HG02798 (cell line): Measurements from ENCODE around the gene MIF4GD.
A peak's percentile ranks its signal among the peaks of the same experiment; 100 is the strongest.
"Not testable (repeated sequence)": the region's sequence is repeated elsewhere in the genome, so short reads cannot be mapped to it uniquely, and the experiment has no call there.

Experiments used
- ATAC-seq: cut with Tn5 transposase; IDR thresholded peaks from one replicate; pipeline ENCODE4 v1.9.1; 2021; ENCODE audit warnings: mild to moderate bottlenecking; ENCODE audit not compliant: unreplicated experiment, poor library complexity

Gene MIF4GD, protein sequence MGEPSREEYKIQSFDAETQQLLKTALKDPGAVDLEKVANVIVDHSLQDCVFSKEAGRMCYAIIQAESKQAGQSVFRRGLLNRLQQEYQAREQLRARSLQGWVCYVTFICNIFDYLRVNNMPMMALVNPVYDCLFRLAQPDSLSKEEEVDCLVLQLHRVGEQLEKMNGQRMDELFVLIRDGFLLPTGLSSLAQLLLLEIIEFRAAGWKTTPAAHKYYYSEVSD

DNA sequence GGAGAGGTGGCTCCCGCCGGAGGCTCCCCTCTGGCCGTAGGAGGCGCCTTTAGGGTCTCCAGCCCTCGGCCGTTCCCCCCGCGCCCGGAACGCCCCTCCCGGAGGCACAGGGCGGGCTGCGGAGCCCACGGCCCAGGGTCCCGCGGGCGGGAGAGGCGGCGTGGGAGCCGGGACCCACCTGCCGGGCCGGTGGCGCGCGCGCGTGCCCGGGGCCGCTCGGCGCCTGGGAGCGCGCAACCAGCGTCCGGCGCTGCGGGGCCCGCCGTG, at the start of gene MIF4GD:
Gene MIF4GD, minus strand, starts transcription at position 266 of the 267 bp plus-strand sequence. CDS start 1,036 bp downstream, outside the sequence.
- ATAC-seq = no peak

DNA sequence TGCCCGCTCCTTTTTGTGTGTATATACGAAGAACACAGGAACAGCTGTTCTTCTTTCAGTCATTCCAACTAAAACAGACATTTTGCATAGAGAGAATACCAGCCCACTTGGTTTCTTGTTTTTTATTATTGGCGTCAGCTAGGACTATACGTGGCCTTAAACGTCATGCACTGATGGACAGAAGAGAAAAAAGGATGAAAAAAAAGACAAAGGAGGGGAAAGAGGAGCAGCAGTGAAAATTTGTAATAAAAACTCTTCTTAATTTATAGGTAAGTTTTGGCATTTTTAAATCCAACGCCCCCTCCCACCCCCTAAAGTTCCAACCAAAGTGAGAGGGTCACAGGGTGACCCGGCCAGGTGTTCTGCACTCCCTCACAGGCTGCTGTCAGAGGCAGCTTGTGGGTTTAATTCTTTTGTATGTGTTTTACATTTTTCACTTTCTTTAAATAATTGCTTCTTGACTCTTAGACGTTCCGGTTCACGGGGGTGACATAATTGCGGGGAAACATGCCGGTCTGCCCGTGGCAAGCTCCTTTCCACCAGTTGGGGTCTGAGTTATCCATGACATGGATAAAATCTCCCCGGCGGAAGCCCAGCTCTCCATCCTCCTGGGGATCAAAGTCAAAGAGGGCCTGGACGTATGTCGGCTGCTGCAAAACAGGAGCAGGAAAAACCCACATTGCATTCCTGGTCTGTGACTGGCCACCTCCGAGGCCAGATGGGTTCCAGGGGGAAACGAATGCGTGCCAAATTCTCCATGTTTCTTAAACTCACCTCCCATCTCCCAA, 49.1 kb upstream of the MIF4GD start:
- ATAC-seq = peak; percentile 61

DNA sequence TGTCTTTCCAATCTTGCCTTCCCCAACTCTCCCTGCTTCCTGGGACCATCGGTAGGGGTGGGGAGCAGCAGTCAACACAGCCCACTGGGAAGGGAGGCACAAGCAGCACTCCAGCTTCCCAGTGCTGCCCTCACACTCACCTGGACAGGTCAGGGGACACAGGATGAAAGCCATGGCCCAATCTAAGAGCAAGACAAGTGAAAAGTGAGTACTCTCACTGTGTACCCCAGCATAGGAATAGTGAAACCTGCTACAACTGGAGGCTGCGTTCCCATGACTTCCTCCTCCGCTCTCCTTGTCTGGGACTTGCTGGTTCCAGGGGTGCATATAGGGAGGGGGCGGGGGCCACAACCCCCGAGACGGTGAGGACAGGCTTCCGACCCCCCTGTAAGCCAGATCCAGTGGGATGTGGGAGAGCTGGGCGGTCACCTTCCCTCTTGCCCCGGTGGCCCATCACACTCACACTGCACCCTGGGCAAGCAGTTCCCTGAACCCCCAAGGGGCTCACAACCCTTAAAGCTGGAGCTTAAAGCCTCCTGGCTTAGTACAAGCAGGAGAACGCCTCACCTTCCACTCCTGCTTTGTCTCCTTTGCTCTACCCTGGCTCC, 47.7 kb upstream of the MIF4GD start:
- ATAC-seq = no peak

DNA sequence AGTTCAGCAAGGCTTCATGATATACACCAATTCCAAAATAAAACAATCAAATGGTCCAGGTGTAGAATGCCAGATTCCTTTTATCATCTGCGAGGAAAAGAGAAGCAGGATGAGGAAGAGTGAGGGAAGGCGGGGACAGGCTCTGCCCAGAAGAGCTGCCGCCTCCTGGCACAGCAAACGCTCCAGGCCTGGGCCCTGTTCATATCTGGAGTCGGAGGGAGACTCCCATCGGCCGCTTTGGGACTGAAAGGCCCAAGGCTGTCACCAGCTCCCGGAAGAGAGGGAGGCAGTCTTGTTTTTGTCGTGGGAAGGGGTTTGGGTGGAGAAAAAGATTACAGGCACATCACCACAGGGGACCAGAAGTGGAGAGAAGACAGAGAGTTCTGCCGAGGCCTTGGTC, 47.2 kb upstream of the MIF4GD start:
- ATAC-seq = no peak

DNA sequence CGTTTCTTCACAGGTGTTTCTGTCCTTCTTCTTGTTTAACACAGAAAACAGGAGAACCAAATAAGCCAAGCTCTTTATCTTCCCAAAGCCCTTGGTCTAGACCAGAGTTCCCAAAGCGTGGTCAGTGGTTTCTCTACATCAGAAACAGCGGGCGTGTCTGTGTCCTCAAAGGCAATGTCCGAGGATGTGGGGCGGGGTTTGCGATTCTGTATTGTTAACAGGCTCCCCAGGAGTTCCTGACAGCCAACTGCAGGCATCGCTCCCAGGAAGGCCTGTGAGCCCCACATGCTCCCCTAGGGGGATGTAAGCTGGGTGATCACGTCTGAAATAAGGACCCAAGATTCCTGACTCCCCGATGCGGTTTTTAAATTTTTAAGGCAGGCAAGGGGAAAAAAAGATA, 46.6 kb upstream of the MIF4GD start:
- ATAC-seq = no peak

DNA sequence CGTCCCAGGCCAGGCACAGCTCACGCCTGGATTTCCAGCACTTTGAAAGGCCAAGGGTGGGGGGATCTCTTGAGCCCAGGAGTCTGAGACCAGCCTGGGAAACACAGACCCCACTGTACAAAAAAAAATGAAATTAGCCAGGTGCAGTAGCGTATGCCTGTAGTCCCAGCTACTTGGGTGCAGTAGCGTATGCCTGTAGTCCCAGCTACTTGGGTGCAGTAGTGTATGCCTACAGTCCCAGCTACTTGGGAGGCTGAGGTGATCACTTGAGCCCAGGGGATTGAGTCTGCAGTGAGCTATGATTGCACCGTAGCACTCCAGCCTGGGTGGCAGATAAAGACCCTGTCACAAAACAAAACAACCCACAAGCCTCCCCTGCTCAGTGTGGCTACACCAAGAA, 45.2 kb upstream of the MIF4GD start:
- no peak for ATAC-seq

DNA sequence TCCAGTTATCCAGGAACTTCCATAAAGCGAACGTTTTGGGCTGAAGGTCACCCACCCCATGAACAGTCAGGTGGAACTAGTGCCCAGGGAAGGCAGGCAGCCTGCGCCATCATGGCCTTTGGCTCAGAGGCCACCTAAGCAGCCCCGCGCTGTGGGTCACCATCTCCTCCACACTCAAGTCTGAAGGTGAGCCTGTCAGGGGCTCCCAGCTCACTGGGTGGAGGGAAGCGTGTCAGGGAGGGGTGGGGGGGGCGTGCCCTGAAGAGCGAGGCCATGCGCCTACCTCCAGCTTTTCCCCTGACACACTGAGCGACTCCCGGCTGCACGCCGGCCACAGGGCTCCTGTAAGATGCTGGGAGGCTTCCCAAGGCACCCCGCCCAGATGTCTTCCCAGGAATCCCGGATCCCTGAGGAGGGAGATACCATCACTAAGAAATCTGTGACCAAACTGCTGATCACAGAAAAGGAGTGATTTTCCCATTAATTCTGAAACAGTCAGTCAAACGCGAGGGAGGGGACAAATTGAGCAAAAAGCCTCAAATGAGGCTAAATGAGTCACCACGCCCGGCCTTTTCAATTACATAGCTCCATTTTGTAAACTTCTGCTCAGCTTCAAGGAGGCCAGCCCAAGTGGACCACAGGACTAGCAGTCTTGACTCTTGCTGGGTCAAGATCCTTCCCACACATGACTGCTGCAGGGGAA, 44.7 kb upstream of the MIF4GD start:
- no peak for ATAC-seq

DNA sequence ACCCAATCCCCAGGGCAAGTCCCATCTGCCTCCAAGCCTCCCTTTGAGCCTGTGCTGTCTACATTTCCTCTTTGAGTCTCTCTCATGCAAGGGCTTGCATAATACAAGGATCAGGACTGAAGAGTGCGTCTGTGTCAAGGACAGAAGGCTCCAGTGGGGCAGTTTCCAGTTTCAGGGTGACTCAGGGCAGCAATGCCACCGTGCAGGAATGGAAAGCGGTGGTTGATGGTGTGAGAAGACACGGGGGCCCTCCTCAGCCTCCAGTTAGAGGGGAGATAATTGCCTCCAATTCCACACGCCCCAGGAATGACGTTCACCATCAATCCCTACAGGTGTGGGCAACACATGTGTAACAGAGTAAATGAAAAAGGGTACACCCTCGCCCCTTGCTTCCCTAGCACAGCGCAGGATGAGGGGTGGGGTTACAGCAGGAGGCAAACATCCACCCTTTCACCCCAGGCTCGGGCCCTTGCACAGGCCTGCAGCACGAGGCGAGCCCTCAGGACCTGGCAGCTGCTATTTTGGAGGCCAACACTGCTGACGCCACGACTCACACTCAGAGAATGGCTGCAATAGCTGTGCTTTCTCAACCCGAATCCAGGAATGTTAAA, 43.0 kb upstream of the MIF4GD start:
- peak; percentile 54 for ATAC-seq

DNA sequence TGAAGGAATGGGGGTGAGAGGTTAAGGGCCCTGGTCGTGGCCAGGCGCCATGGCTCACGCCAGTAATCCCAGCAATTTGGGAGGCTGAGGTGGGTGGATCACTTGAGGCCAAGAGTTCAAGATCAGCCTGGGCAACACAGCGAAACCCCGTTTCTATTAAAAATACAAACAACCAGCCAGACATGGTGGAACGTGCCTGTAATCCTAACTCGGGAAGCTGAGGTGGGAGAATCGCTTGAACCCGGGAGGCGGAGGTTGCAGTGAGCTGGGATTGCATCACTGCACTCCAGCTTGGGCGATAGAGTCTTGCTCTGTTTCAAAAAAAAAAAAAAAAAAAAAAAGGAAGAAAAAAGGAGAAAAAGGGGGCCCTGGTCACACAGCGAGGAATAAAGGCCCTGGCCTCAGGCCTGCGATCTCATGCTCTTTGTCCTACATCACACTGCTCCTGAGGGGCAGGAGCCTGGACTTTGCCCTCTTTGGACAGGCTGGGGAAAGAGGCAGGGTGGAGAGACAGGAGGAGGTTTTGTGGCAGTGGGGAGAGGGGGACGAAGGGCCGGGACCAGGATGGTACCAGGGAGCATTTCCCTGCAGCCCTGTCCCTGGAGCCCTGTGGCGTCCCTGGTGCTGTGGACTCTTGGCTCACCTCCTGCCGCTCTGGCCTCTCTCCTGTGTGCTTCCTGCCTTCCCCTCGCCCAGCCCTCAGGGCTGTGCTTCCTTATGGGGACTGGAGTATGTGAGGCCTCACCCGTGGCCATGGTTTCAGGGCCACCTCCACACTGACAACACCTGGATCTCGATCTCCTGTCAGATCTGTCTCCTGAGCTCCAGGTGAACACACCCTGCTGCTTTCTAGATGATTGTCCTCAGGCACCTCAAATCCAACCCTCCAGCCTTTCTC, 38.0 kb upstream of the MIF4GD start:
- ATAC-seq = no peak

DNA sequence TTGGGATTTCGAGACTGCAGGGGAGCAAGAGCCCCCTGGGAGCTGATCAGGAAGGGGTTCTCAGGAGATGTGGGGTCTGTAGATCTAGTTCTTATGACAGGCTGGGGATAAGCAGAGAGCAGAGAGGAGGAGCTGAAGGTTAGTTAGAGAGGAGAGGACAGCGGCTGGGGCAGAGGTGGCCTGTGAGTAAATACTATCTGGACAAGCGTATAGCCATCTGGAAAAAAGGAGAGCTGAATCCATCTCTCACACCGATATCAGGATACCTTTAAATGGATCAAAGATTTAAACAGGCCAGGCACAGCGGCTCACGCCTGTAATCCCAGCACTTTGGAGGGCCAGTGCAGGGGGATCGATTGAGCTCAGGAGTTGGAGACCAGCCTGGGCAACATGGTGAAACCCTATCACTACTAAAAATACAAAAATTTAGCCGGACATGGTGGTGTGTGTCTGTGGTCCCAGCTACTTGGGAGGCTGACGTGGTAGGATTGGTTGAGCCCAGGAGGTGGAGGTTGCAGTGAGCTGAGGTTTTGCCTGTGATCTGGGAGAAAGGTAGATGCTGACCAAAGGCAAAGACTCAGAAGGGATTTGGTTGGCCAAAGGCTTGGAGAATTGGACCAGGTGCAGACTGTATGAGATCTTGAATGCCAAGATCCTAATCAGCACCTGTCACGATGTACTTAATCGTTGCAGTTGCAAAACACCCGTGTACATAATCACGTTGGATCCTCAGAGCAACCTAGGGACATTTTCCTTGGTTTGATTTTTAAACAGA, 37.1 kb upstream of the MIF4GD start:
- ATAC-seq = no peak

DNA sequence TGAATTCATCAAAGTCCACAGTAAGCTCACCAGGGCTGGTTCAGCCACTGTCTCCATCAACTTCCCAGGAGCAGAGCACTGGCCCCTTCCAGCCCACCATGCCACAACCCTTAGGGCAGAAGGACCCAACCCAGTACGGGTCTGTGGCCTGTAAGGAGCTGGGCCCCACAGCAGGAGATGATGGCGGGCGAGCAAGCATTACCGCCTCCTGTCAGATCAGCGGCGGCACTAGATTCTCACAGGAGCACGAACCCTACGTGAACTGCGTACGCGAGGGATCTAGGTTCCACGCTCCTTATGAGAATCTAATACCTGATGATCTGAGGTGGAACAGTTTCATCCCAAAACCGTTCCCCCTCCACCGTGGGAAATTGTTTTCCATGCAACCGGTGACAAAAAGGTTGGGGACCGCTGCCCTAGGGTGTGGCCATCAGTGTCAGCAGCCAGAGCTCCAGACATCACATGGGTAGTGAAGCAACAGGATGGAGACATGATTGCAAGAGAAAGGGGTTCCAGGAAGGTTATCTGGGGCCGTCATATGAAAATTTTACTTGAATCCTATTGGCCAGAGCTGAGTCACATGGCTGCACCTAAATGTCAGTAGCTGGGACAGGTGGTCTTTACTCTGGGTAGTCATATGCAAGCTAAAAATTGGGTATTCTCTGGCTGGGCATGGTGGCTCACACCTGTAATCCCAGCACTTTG, 30.6 kb upstream of the MIF4GD start:
- no peak for ATAC-seq

DNA sequence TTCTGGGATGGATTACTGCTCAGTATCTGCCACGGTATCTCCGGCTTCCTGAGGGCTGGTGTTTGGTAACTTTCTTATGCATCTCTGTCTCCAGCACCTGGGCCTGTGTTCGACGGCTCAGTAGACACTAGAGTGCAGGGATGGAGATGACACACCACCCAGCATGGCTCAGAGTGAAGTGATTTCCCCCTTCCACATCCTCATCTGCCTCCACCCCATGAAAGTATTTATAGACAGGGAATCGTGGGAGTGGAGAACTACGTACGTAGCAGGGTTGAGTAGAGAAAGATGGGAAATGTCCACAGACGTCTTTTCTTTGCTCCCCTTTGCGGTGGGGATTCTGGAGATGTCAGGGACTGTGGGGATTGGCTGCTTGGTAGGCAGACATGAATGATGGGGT, 30.0 kb upstream of the MIF4GD start:
- no peak for ATAC-seq

DNA sequence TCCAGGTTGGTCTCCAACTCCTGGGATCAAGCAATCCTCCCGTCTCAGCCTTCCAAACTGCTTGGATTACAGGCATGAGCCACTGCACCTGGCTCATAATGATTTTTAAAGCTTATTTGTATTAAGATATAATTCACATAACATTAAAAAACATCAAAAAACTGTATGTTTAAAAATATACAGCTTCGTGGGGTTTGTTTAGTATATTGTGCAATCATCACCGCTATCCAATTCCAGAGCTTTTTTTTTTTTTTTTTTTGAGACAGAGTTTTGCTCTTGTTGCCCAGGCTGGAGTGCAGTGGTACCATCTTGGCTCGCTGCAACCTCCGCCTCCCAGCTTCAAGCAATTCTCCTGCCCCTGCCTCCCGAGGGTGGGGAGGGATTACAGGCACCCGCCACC, 29.2 kb upstream of the MIF4GD start:
- ATAC-seq = no peak

DNA sequence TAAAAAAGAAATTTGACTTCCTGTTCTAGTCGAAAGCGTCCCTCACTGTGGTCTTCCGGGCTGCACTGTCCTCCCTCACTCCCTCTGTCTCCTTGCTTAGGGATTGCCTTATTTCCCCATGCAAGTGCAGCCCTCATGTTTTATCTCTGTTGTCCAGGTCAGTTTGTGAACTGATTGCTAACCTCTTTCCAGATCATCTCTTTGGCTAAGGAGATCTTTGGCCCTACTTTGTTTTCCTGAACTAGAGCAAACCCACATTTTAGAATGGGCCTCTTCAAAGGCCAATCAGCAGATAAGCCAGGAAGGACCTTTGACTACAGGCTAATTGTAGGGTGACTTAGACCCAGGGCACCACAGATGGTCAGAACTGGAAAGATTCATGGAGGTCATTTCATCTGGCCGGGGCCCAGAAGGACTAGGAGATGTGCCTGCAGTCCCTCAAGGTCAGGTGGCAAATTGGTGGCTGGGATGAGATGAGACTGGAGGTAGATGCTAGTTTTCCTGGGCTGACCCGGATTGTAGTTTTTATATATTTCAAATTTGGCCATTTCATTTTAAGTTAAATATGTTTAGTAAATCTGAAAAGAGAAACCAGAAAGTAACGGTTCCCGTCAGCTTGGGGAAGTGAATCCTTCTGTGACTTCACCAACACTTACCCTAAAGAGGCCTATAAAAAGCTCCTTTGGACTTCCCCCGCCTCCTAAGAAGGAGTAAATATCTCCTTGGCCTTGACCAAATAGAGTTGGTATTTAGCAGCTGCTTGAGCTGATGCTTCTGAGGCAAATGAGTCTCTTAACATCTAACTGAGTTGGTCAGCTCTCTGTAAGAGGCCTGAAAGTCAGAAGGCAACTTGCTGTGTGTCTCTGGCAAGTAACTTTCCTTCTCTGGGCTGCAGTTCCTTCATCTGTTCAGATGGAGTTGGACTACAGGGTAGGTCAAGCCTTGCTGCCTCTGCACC, 24.4 kb upstream of the MIF4GD start:
- peak; percentile 69 for ATAC-seq

DNA sequence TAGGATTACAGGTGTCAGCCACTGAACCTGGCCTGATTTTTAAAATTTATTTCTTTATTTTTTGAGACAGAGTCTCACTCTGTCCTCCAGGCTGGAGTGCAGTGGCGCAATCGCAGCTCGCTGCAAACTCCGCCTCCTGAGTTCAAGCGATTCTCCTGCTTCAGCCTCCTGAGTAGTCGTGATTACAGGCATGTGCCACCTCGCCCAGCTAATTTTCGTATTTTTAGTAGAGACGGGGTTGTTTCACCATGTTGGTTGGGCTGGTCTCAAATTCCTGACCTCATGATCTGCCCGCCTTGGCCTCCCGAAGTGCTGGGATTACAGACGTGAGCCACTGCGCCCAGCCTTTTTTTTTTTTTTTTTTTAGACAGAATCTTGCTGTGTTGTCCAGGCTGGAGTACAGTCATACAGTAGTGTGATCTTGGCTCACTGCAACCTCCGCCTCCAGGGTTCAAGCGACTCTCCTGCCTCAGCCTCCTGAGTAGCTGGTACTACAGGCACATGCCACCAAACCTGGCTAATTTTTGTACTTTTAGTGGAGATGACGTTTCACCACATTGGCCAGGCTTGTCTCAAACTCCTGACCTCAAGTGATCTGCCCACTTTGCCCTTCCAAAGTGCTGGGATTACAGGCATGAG, 21.9 kb upstream of the MIF4GD start:
- ATAC-seq = not testable (repeated sequence)

DNA sequence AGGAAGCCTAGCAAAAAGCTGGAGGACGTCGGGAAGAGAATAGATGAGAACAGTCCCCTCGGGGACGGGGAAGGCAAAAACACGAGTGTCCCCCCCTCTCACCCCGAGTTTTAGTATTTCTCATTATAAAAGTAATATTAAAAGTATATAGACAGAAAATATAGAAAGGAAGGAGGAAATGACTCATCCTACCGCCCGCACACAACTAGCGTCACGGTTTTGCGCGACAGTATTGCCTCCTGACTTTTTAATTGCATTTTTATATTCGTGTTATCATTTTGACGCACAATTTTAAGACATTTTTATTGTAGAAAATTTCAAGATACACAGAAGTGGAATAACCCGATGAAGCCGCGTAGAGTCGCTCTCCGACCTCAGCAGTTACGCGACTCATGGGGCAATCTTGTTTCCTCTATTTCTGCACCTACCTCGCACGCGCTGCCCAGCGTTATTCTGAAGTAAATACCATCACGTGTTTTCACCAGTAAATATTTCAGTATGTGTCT, 18.9 kb upstream of the MIF4GD start:
- ATAC-seq = no peak
